ENCODE results near the gene RAB13.

The RAB13 gene

DNA sequence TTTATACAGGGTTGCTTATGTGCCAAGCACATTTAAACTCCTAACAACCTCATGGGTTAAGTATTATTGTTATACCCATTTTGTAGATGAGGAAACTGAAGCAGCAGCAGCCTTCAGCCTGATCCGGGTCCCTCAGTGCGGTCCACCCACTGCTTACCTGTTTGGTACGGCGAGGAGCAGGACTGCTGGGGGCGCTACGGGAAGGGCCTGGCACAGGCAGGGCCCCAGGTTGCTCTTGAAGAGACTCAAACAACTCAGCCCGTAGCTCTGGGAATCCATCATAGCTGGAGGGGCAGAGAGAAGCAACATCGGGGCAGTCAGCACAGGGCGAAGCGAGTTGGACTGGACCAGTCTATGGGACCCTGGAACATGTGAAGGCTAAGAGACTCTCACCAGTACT, 48.8 kb downstream of the RAB13 start:
- ChIA-PET CTCF (interaction anchor here (1.0 to 2.0 kb wide), 3 partner anchors 9 to 115 kb away, joined by 3 to 6 read pairs (median 6); partner anchors contain the start of gene DENND4B), POLR2A (no interaction called here)
- H3K27ac ChIP-seq (ENCODE audit: insufficient read depth in 1 of 2, low read depth in 1 of 2, low read length in 2 of 2, poor library complexity in 1 of 2, severe bottlenecking in 2 of 2): no peak overlapping the region
- 96% methylated on average over 9 of the region's 10 CpGs for WGBS (ENCODE audit: insufficient coverage)
- no peak for DNase-seq
- no peaks in the 10 kb centered on the region for H3K27me3 ChIP-seq (replicated peaks in 2 of 5; ENCODE audit: control insufficient read depth in 4 of 5, insufficient read depth in 5 of 5, low read length in 4 of 5)
- no peak overlapping the region for H3K4me3 ChIP-seq (ENCODE audit: control insufficient read depth in 1 of 7, extremely low read depth in 1 of 7, insufficient read depth in 4 of 7, low read depth in 2 of 7, low read length in 6 of 7)
- peaks cover 11 to 92% (median 75%) of the 10 kb centered on the region in 4 experiments for H3K36me3 ChIP-seq (ENCODE audit: control insufficient read depth in 4 of 4, insufficient read depth in 4 of 4, low read length in 3 of 4)
- no peaks in the 10 kb centered on the region for H3K9me3 ChIP-seq (ENCODE audit: control extremely low read depth in 1 of 5, control insufficient read depth in 4 of 5, insufficient read depth in 2 of 5, low read depth in 1 of 5, low read length in 4 of 5)
- no peaks in the 10 kb centered on the region for H3K4me1 ChIP-seq (ENCODE audit: control extremely low read depth in 1 of 4, control insufficient read depth in 4 of 4, insufficient read depth in 4 of 4, low read length in 3 of 4)

DNA sequence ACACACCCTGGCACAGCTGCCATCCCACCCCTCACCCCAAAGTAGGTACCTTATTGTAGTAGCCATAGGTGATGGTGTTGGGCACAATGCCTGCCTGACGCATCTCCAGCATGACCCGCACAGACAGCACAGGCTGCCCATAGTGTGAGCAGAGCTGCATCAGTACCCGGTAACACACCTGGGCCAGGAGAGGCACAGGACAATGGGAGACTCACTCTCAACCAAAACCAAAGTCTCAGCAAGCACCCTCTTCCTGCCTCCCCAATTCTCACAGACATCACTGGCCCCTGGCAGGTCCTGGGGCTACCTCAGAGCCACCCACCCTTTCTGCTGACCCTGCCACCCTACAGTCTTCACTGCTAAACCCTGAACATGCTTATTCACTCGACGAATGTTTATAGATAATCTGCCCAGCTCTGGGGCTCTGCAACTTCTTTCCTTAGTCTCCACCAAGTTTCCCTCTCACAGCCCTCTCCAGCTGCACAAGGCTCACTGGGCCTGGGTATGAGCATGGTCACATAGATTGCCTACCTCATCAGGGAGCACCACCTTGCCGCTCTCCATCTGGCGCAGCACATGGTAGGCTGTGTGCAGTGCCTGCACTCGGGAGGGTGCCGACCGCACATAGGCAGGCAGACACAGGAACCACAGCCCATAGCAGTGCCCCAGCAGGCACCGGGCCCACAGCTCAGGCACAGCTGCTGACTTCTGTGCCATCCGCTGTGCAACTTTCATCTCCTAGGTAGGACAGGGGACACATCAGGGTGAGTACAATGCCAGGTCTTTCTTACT, 49.9 kb downstream of the RAB13 start:
- CTCF ChIA-PET: interaction anchor here (0.7 kb wide), 1 partner anchor 8 kb away, joined by 3 read pairs; no protein-coding TSS in a partner anchor
- Histone ChIP-seq H3K36me3 (ENCODE audit: control insufficient read depth in 4 of 4, insufficient read depth in 4 of 4, low read length in 3 of 4) (peaks cover 11 to 86% (median 72%) of the 10 kb centered on the region in 4 experiments), H3K27ac (ENCODE audit: insufficient read depth in 1 of 2, low read depth in 1 of 2, low read length in 2 of 2, poor library complexity in 1 of 2, severe bottlenecking in 2 of 2) (no peak overlapping the region), H3K27me3 (replicated peaks in 2 of 5; ENCODE audit: control insufficient read depth in 4 of 5, insufficient read depth in 5 of 5, low read length in 4 of 5) (no peaks in the 10 kb centered on the region), H3K4me3 (ENCODE audit: control insufficient read depth in 1 of 7, extremely low read depth in 1 of 7, insufficient read depth in 4 of 7, low read depth in 2 of 7, low read length in 6 of 7) (no peak overlapping the region), H3K4me1 (ENCODE audit: control extremely low read depth in 1 of 4, control insufficient read depth in 4 of 4, insufficient read depth in 4 of 4, low read length in 3 of 4) (no peaks in the 10 kb centered on the region), H3K9me3 (ENCODE audit: control extremely low read depth in 1 of 5, control insufficient read depth in 4 of 5, insufficient read depth in 2 of 5, low read depth in 1 of 5, low read length in 4 of 5) (no peaks in the 10 kb centered on the region)
- no peak for DNase-seq
- 96% methylated on average over 10 of the region's 12 CpGs for whole genome bisulfite sequencing (ENCODE audit: insufficient coverage)
- POLR2A ChIA-PET: no interaction called here

DNA sequence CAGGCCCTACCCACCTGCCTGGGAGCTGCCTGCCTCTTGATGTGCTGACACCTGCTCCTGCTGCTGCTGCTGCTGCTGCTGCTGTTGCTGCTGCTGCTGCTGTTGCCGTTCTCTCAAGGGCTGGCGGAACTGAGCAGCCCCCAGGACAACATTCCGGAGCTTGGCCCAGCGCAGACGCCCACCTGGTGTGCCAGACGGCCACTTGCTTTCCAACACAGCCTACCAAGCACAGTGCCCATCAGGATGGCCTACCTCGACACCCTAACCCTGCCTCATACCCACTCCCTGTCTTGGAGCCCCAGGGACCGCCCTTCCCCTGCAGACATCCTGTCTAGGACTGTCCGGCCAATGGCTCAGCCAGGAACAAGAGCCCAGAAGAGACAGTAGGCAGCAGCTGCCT, 51.4 kb downstream of the RAB13 start:
- POLR2A ChIA-PET: interaction anchor here (1.4 kb wide), 1 partner anchor 11 kb away, joined by 5 read pairs; no protein-coding TSS in a partner anchor

GRCh38 chr1:153933955-153934354, 52.2 kb downstream of the RAB13 start:
- Histone ChIP-seq H3K27me3 (replicated peaks in 2 of 5; ENCODE audit: control insufficient read depth in 4 of 5, insufficient read depth in 5 of 5, low read length in 4 of 5) (no peaks in the 10 kb centered on the region), H3K4me3 (ENCODE audit: control insufficient read depth in 1 of 7, extremely low read depth in 1 of 7, insufficient read depth in 4 of 7, low read depth in 2 of 7, low read length in 6 of 7) (no peak overlapping the region), H3K9me3 (ENCODE audit: control extremely low read depth in 1 of 5, control insufficient read depth in 4 of 5, insufficient read depth in 2 of 5, low read depth in 1 of 5, low read length in 4 of 5) (no peaks in the 10 kb centered on the region), H3K27ac (ENCODE audit: insufficient read depth in 1 of 2, low read depth in 1 of 2, low read length in 2 of 2, poor library complexity in 1 of 2, severe bottlenecking in 2 of 2) (no peak overlapping the region), H3K4me1 (ENCODE audit: control extremely low read depth in 1 of 4, control insufficient read depth in 4 of 4, insufficient read depth in 4 of 4, low read length in 3 of 4) (no peaks in the 10 kb centered on the region), H3K36me3 (ENCODE audit: control insufficient read depth in 4 of 4, insufficient read depth in 4 of 4, low read length in 3 of 4) (peaks cover 15 to 86% (median 65%) of the 10 kb centered on the region in 4 experiments)
- no peak for DNase-seq
- CTCF ChIA-PET: interaction anchor here (2.5 kb wide), 1 partner anchor 10 kb away, joined by 10 read pairs; no protein-coding TSS in a partner anchor
- 95% methylated on average over 11 of the region's 11 CpGs for WGBS (ENCODE audit: insufficient coverage)
- POLR2A ChIA-PET: interaction anchor here (0.6 to 1.4 kb wide), 2 partner anchors 10 to 430 kb away, joined by 4 to 5 read pairs; no protein-coding TSS in a partner anchor

More for the DNA sequence above, 51.4 kb downstream of the RAB13 start:
- no peaks in the 10 kb centered on the region for H3K27me3 ChIP-seq (replicated peaks in 2 of 5; ENCODE audit: control insufficient read depth in 4 of 5, insufficient read depth in 5 of 5, low read length in 4 of 5)
- H3K4me1 ChIP-seq (ENCODE audit: control extremely low read depth in 1 of 4, control insufficient read depth in 4 of 4, insufficient read depth in 4 of 4, low read length in 3 of 4): no peaks in the 10 kb centered on the region
- no peak for DNase-seq
- H3K9me3 ChIP-seq (ENCODE audit: control extremely low read depth in 1 of 5, control insufficient read depth in 4 of 5, insufficient read depth in 2 of 5, low read depth in 1 of 5, low read length in 4 of 5): no peaks in the 10 kb centered on the region
- H3K4me3 ChIP-seq (ENCODE audit: control insufficient read depth in 1 of 7, extremely low read depth in 1 of 7, insufficient read depth in 4 of 7, low read depth in 2 of 7, low read length in 6 of 7): no peak overlapping the region
- WGBS (ENCODE audit: insufficient coverage): 96% methylated on average over 9 of the region's 9 CpGs
- CTCF ChIA-PET: interaction anchor here (0.6 to 2.5 kb wide), 2 partner anchors 9 kb away, joined by 3 to 10 read pairs; no protein-coding TSS in a partner anchor
- H3K36me3 ChIP-seq (ENCODE audit: control insufficient read depth in 4 of 4, insufficient read depth in 4 of 4, low read length in 3 of 4): peaks cover 13 to 86% (median 68%) of the 10 kb centered on the region in 4 experiments
- H3K27ac ChIP-seq (ENCODE audit: insufficient read depth in 1 of 2, low read depth in 1 of 2, low read length in 2 of 2, poor library complexity in 1 of 2, severe bottlenecking in 2 of 2): no peak overlapping the region

DNA sequence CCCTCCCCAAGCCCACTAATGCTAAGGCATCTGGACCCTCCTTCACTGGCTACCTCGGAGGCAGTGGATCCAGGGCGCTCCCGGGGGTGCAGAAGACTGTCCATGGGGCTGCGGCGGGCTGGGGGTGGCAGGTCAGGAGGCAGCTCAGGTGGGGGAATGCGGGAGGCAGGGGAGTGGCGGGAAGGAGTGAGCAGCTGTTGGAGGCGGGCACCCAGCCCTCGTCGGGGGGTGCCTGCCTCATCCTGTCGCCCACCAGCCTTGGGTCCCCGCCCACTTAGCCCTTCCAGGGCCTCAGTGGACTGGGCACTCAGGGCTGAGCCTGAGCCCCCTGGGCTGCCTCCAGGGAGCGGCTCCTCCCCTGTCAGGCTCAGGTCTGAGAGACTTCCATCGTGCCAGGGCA, 52.7 kb downstream of the RAB13 start:
- H3K36me3 ChIP-seq (ENCODE audit: control insufficient read depth in 4 of 4, insufficient read depth in 4 of 4, low read length in 3 of 4): peaks cover 15 to 84% (median 63%) of the 10 kb centered on the region in 4 experiments
- ChIA-PET POLR2A (interaction anchor here (0.6 to 1.4 kb wide), 2 partner anchors 10 to 430 kb away, joined by 4 to 5 read pairs; no protein-coding TSS in a partner anchor), CTCF (interaction anchor here (2.5 kb wide), 1 partner anchor 11 kb away, joined by 10 read pairs; no protein-coding TSS in a partner anchor)
- WGBS (ENCODE audit: insufficient coverage): 98% methylated on average over 7 of the region's 14 CpGs
- H3K4me1 ChIP-seq (ENCODE audit: control extremely low read depth in 1 of 4, control insufficient read depth in 4 of 4, insufficient read depth in 4 of 4, low read length in 3 of 4): no peaks in the 10 kb centered on the region
- DNase-seq: no peak
- H3K27ac ChIP-seq (ENCODE audit: insufficient read depth in 1 of 2, low read depth in 1 of 2, low read length in 2 of 2, poor library complexity in 1 of 2, severe bottlenecking in 2 of 2): no peak overlapping the region
- H3K27me3 ChIP-seq (replicated peaks in 2 of 5; ENCODE audit: control insufficient read depth in 4 of 5, insufficient read depth in 5 of 5, low read length in 4 of 5): no peaks in the 10 kb centered on the region
- no peak overlapping the region for H3K4me3 ChIP-seq (ENCODE audit: control insufficient read depth in 1 of 7, extremely low read depth in 1 of 7, insufficient read depth in 4 of 7, low read depth in 2 of 7, low read length in 6 of 7)
- H3K9me3 ChIP-seq (ENCODE audit: control extremely low read depth in 1 of 5, control insufficient read depth in 4 of 5, insufficient read depth in 2 of 5, low read depth in 1 of 5, low read length in 4 of 5): no peaks in the 10 kb centered on the region

DNA sequence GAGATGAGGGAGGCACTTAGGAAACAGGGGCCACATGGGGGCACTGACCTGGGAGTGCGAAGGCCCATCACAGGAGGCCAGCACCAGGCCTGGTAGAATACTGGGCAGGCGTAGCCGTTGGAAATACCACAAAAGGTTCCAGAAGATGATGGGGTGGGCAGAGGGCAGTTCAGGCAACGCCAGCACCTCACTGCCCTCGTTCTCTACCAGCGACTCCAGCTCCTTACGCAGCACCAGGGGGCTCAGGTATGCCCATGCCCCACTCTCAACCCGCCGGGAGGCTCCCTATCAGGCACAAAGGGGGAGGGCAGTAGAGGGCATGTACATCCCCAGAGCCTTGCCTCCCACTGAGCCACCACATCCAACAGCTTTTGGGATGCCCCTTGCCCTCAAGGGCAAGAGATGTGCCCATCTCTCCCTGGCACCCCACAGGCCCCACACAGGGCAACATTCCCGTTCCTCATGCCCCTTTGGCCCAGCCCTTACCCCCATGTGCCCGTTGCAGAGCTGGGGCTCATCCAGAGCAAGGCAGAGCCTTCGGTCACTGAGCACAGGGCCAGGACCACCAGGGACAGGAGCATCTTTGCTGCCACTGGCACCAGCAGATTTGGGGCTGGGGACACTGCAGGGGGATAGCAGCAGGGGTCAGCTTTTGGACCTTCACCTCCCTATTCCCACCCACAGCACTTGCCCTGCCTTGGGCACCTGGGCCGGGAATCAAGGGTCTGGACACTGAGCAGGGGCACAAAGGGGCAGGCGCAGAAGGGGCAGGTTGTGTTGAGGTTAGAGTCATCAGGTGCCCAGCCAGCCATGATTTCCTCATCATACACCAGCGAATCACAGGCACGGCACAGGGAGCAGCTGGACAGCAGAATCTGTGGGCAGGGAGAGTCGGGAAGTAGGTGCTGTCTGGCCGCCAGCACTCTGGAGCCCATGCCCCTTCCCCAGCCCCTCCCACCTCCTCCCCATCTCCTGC, 53.7 kb downstream of the RAB13 start:
- Histone ChIP-seq H3K4me1 (ENCODE audit: control extremely low read depth in 1 of 4, control insufficient read depth in 4 of 4, insufficient read depth in 4 of 4, low read length in 3 of 4) (no peaks in the 10 kb centered on the region), H3K9me3 (ENCODE audit: control extremely low read depth in 1 of 5, control insufficient read depth in 4 of 5, insufficient read depth in 2 of 5, low read depth in 1 of 5, low read length in 4 of 5) (no peaks in the 10 kb centered on the region), H3K4me3 (ENCODE audit: control insufficient read depth in 1 of 7, extremely low read depth in 1 of 7, insufficient read depth in 4 of 7, low read depth in 2 of 7, low read length in 6 of 7) (no peak overlapping the region), H3K27me3 (replicated peaks in 2 of 5; ENCODE audit: control insufficient read depth in 4 of 5, insufficient read depth in 5 of 5, low read length in 4 of 5) (no peaks in the 10 kb centered on the region), H3K36me3 (ENCODE audit: control insufficient read depth in 4 of 4, insufficient read depth in 4 of 4, low read length in 3 of 4) (peaks cover 13 to 78% (median 58%) of the 10 kb centered on the region in 4 experiments), H3K27ac (ENCODE audit: insufficient read depth in 1 of 2, low read depth in 1 of 2, low read length in 2 of 2, poor library complexity in 1 of 2, severe bottlenecking in 2 of 2) (no peak overlapping the region)
- 98% methylated on average over 15 of the region's 18 CpGs for WGBS (ENCODE audit: insufficient coverage)
- no peak for DNase-seq
- ChIA-PET CTCF (interaction anchor here (2.5 kb wide), 1 partner anchor 12 kb away, joined by 10 read pairs; no protein-coding TSS in a partner anchor), POLR2A (no interaction called here)
